Stimulated activated CD8-positive, alpha-beta memory T cell treated with anti-CD3 and anti-CD28 coated beads, Interleukin-15, amount 100 ng/mL, for 4 hours (primary cell): ENCODE data around the gene PDE3B.
"Not testable (repeated sequence)": the region's sequence is repeated elsewhere in the genome, so short reads cannot be mapped to it uniquely, and the experiment has no call there.

Experiments used
- DNase-seq, 2 donors: peaks; one replicate each; pipeline ENCODE4 v3.0.0-alpha.2; 2020; ENCODE audit warnings: low read depth in 2 of 2

The PDE3B gene

GRCh38 chr11:14743667-14744066 is 100.1 kb downstream of the PDE3B start:
- not testable (repeated sequence) for DNase-seq

- DNase-seq, result no peak
Measured at GRCh38 chr11:14746857-14747395, 103.3 kb downstream of the PDE3B start.

GRCh38 chr11:14748090-14748489 is 104.5 kb downstream of the PDE3B start:
- DNase-seq, result no peak

- no peak for DNase-seq
Measured at GRCh38 chr11:14750911-14751310, 107.3 kb downstream of the PDE3B start.

GRCh38 chr11:14751975-14752407 is 108.4 kb downstream of the PDE3B start:
- DNase-seq, result no peak

- no peak for DNase-seq
Measured at GRCh38 chr11:14755140-14755539, 111.5 kb downstream of the PDE3B start.

- DNase-seq, result no peak
Measured at GRCh38 chr11:14756349-14756748, 112.7 kb downstream of the PDE3B start.

GRCh38 chr11:14759300-14760012 is 115.9 kb downstream of the PDE3B start:
- not testable (repeated sequence) for DNase-seq

- DNase-seq, result no peak
Measured at GRCh38 chr11:14764179-14764578, 120.6 kb downstream of the PDE3B start.

- DNase-seq, result peak in 1 of 2 donors; percentile 8
Measured at GRCh38 chr11:14764579-14765527, 121.2 kb downstream of the PDE3B start.

- no peak for DNase-seq
Measured at GRCh38 chr11:14766585-14766984, 123.0 kb downstream of the PDE3B start.

- DNase-seq, result no peak
Measured at GRCh38 chr11:14768526-14769188, 125.1 kb downstream of the PDE3B start.

GRCh38 chr11:14773755-14774154 is 130.2 kb downstream of the PDE3B start:
- no peak for DNase-seq

GRCh38 chr11:14774721-14775120 is 131.1 kb downstream of the PDE3B start:
- no peak for DNase-seq

- no peak for DNase-seq
Measured at GRCh38 chr11:14775897-14776296, 132.3 kb downstream of the PDE3B start.

GRCh38 chr11:14778460-14778859 is 134.9 kb downstream of the PDE3B start:
- not testable (repeated sequence) for DNase-seq

- DNase-seq, result no peak
Measured at GRCh38 chr11:14783788-14784187, 140.2 kb downstream of the PDE3B start.

GRCh38 chr11:14784230-14784629 is 140.6 kb downstream of the PDE3B start:
- no peak for DNase-seq

- no peak for DNase-seq
Measured at GRCh38 chr11:14789879-14790484, 146.4 kb downstream of the PDE3B start.

GRCh38 chr11:14793546-14793945 is 149.9 kb downstream of the PDE3B start:
- DNase-seq, result no peak

GRCh38 chr11:14796028-14796427 is 152.4 kb downstream of the PDE3B start:
- DNase-seq, result not testable (repeated sequence)
